ENCODE results near the gene HNRNPUL1. TPM values are rescaled to one million over a fixed set of nuclear protein-coding genes. Genes with fewer than 3 reads are reported as not detected.
"Not testable (repeated sequence)": the region's sequence is repeated elsewhere in the genome, so short reads cannot be mapped to it uniquely, and the experiment has no call there.

The HNRNPUL1 gene
- total RNA-seq, 1 experiment from 2014 or later = 315 TPM

DNA sequence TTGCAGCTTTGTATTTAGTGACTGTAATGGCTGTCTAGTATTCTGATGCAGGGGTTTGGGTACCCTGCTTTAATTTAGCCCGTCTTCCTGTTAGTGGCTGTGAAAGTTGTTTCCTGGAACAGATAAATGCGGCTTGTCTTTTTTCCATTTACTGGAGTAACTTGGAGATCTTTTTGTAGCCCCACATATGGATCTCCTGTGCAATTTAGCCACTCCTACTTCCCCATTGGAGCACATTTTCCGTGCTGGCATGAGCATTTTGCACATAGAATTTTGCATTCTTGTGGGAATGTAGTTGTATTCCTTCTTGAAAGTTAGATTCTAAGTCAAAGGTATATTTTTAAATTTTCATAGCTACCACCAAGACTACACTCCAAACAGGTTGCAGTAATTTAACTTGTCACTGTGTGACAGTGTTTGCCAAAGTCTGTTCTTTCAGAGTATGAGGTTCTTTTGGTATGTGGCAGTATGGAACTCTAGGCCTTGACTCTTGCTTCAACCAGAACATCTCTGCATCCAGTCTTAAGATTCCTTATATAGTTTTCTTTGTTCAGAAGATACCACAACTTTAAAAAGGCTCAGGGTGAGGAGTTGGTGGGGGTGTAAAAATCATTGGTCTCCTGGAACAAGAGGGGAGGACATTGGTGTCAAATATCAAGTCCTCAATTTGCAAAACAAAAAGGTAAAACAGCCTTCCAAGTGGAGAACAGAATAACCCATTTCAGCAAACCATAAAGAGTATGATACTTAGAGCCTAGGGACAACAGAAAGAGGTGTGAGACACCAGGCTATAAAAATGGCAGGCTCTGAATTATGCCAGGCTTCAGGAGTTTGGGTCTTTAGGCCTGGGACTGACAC is 24.7 kb downstream of the HNRNPUL1 start:
- WGBS (ENCODE audit: extremely low coverage, insufficient read length, low lambda C conversion rate) = no CpG with 5 or more reads among the region's 3 CpGs
- H3K27ac Mint-ChIP-seq = peak overlapping the region in 2 of 3 experiments; percentile 87 to 90; a peak in 6 of 7 replicates
- DNase-seq = no peak

DNA sequence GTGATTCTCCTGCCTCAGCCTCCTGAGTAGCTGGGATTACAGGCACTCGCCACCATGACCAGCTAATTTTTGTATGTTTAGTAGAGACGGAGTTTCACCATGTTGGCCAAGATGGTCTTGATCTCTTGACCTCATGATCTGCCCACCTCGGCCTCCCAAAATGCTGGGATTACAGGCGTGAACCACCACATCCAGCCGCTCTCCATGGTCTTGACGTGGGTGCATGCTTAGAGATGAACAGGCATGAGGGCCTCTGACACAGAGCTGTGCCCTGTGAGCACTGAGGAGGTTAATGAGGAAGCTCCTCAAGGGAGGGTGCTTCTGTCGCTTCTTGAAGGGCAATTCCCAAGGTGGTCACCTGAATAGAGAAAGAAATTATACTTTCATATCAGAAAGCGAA is 25.6 kb downstream of the HNRNPUL1 start:
- H3T11ph ChIP-seq (ENCODE audit: low read length); H4K8ac ChIP-seq (replicated peaks; ENCODE audit: insufficient read length, low read depth, low read length); H3K4me2 ChIP-seq (ENCODE audit: insufficient read depth, insufficient read length, low read length); H4K5ac ChIP-seq (ENCODE audit: insufficient read length, low read depth, low read length); H3K23me2 ChIP-seq (ENCODE audit: insufficient read length, low read depth, low read length, poor library complexity, severe bottlenecking); H2BK20ac ChIP-seq (ENCODE audit: low read depth, low read length, poor library complexity, severe bottlenecking); H2BK15ac ChIP-seq (ENCODE audit: low read depth, low read length); H3K27ac ChIP-seq (ENCODE audit: insufficient read length, low read depth, low read length); H3K9ac ChIP-seq (ENCODE audit: extremely low read depth, insufficient read length, low read length); H3K27me3 ChIP-seq (ENCODE audit: insufficient read depth, low read length); H3K56ac ChIP-seq (ENCODE audit: insufficient read length, low read depth, low read length); H2BK120ac ChIP-seq (ENCODE audit: low read depth, low read length, poor library complexity, severe bottlenecking); H2BK5ac ChIP-seq (ENCODE audit: insufficient read length, low read length); H3K27me3 Mint-ChIP-seq (ENCODE audit: low read depth); H4K91ac ChIP-seq (ENCODE audit: insufficient read length, low read depth, low read length); H3K9me3 Mint-ChIP-seq; H2AFZ ChIP-seq (ENCODE audit: low read length); H3K79me1 ChIP-seq (ENCODE audit: insufficient read depth, low read depth, low read length, poor library complexity, severe bottlenecking); H3K18ac ChIP-seq (ENCODE audit: insufficient read length, low read depth, low read length); H3K23ac ChIP-seq (ENCODE audit: insufficient read length, low read depth, low read length); H3K4ac ChIP-seq (ENCODE audit: low read depth, low read length); H3K79me2 ChIP-seq (ENCODE audit: insufficient read depth, low read length); H2AK5ac ChIP-seq (ENCODE audit: insufficient read length, low read length); H2BK12ac ChIP-seq (ENCODE audit: insufficient read length, low read depth, low read length); H3K14ac ChIP-seq (ENCODE audit: insufficient read depth, low read length); H3K4me3 Mint-ChIP-seq; H3K4me1 ChIP-seq (ENCODE audit: insufficient read depth, low read length); DNase-seq; H3K9me3 ChIP-seq (ENCODE audit: control insufficient read depth, low read depth, low read length); H4K20me1 ChIP-seq (ENCODE audit: control insufficient read depth, insufficient read depth, insufficient read length): not testable (repeated sequence)
- peaks cover 17 to 26% of the 10 kb centered on the region in 2 experiments for H3K4me1 Mint-ChIP-seq
- H3K36me3 Mint-ChIP-seq (ENCODE audit: insufficient read depth in 1 of 3, low read depth in 3 of 3) = peaks cover 64 to 98% (median 96%) of the 10 kb centered on the region in 3 experiments
- H3K27ac Mint-ChIP-seq = peak overlapping the region in 1 of 3 experiments; percentile 90; a peak in 2 of 7 replicates
- no CpG with 5 or more reads among the region's 8 CpGs for WGBS (ENCODE audit: extremely low coverage, insufficient read length, low lambda C conversion rate)

More for the DNA sequence above, 24.7 kb downstream of the HNRNPUL1 start:
- Histone ChIP-seq H3K27ac (ENCODE audit: insufficient read length, low read depth, low read length) (no peak overlapping the region), H3K4me1 (ENCODE audit: insufficient read depth, low read length) (peaks cover 7% of the 10 kb centered on the region; the same call in 1 of the 2 replicates), H3K4ac (ENCODE audit: low read depth, low read length) (no peak overlapping the region), H2BK20ac (ENCODE audit: low read depth, low read length, poor library complexity, severe bottlenecking) (no peak overlapping the region), H2AK5ac (ENCODE audit: insufficient read length, low read length) (no peak overlapping the region), H2BK5ac (ENCODE audit: insufficient read length, low read length) (no peak overlapping the region), H4K8ac (replicated peaks; ENCODE audit: insufficient read length, low read depth, low read length) (no peak overlapping the region), H2BK15ac (ENCODE audit: low read depth, low read length) (no peak overlapping the region), H2BK120ac (ENCODE audit: low read depth, low read length, poor library complexity, severe bottlenecking) (no peak overlapping the region), H2BK12ac (ENCODE audit: insufficient read length, low read depth, low read length) (no peak overlapping the region), H3K23me2 (ENCODE audit: insufficient read length, low read depth, low read length, poor library complexity, severe bottlenecking) (no peaks in the 10 kb centered on the region), H3K14ac (ENCODE audit: insufficient read depth, low read length) (no peak overlapping the region), H3K23ac (ENCODE audit: insufficient read length, low read depth, low read length) (no peak overlapping the region), H4K20me1 (ENCODE audit: control insufficient read depth, insufficient read depth, insufficient read length) (no peaks in the 10 kb centered on the region), H2AFZ (ENCODE audit: low read length) (no peak overlapping the region), H3T11ph (ENCODE audit: low read length) (no peak overlapping the region), H4K5ac (ENCODE audit: insufficient read length, low read depth, low read length) (no peak overlapping the region), H3K9ac (ENCODE audit: extremely low read depth, insufficient read length, low read length) (no peak overlapping the region), H3K79me1 (ENCODE audit: insufficient read depth, low read depth, low read length, poor library complexity, severe bottlenecking) (peaks cover 5% of the 10 kb centered on the region), H3K27me3 (ENCODE audit: insufficient read depth, low read length) (no peaks in the 10 kb centered on the region), H3K9me3 (ENCODE audit: control insufficient read depth, low read depth, low read length) (no peaks in the 10 kb centered on the region), H3K4me2 (ENCODE audit: insufficient read depth, insufficient read length, low read length) (peak overlapping the region; percentile 26), H3K56ac (ENCODE audit: insufficient read length, low read depth, low read length) (no peak overlapping the region), H4K91ac (ENCODE audit: insufficient read length, low read depth, low read length) (no peak overlapping the region), H3K18ac (ENCODE audit: insufficient read length, low read depth, low read length) (no peak overlapping the region), H3K79me2 (ENCODE audit: insufficient read depth, low read length) (no peaks in the 10 kb centered on the region)
- TF ChIP-seq, protein P1, sequence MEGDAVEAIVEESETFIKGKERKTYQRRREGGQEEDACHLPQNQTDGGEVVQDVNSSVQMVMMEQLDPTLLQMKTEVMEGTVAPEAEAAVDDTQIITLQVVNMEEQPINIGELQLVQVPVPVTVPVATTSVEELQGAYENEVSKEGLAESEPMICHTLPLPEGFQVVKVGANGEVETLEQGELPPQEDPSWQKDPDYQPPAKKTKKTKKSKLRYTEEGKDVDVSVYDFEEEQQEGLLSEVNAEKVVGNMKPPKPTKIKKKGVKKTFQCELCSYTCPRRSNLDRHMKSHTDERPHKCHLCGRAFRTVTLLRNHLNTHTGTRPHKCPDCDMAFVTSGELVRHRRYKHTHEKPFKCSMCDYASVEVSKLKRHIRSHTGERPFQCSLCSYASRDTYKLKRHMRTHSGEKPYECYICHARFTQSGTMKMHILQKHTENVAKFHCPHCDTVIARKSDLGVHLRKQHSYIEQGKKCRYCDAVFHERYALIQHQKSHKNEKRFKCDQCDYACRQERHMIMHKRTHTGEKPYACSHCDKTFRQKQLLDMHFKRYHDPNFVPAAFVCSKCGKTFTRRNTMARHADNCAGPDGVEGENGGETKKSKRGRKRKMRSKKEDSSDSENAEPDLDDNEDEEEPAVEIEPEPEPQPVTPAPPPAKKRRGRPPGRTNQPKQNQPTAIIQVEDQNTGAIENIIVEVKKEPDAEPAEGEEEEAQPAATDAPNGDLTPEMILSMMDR (conservative IDR thresholded peaks at IDR 0.05) = no peak
- peaks cover 17 to 26% of the 10 kb centered on the region in 2 experiments for H3K4me1 Mint-ChIP-seq
- peaks cover 59 to 97% (median 93%) of the 10 kb centered on the region in 3 experiments for H3K36me3 Mint-ChIP-seq (ENCODE audit: insufficient read depth in 1 of 3, low read depth in 3 of 3)
- no peaks in the 10 kb centered on the region for H3K27me3 Mint-ChIP-seq (ENCODE audit: low read depth)
- peak overlapping the region in 1 of 2 experiments; percentile 41; a peak in 2 of 5 replicates for H3K4me3 Mint-ChIP-seq
- H3K9me3 Mint-ChIP-seq = no peaks in the 10 kb centered on the region

Data from H9 (cell line).